ENCODE measurements around the gene PRKCI.

Gene PRKCI

DNA sequence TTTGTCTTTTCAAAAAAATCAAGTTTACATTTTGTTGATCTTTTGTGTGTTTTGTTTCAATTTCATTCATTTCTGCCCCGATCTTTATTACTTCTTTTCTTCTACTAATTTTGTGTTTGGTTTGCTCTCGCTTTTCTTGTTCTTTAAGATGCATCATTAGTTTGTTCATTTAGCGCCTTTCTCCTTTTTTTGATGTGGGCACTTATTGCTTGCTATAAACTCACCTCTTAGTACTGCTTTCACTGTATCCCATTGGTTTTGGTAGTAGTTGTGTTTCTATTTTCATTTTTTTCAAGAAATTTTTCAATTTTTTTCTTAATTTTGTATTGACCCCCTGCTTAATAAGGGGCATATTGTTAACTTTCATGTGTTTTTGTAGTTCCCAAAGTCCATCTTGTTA, 34.4 kb downstream of the PRKCI start:
- Histone ChIP-seq H3K27ac (ENCODE audit: extremely low read depth, low read depth, low read length) (no peak overlapping the region), H3K36me3 (ENCODE audit: control insufficient read depth in 2 of 2, insufficient read depth in 1 of 2, low read length in 2 of 2) (peaks cover 4 to 16% of the 10 kb centered on the region in 2 experiments; a peak in 2 of 3 replicates), H3K4me3 (ENCODE audit: low read depth, low read length) (no peak overlapping the region), H3K4me1 (ENCODE audit: control insufficient read depth, insufficient read depth, low read length) (no peaks in the 10 kb centered on the region), H3K9me3 (ENCODE audit: control insufficient read depth, insufficient read depth, low read depth, low read length) (no peaks in the 10 kb centered on the region)
- POLR2A ChIA-PET, result no interaction called here
- TF ChIP-seq, protein P1, sequence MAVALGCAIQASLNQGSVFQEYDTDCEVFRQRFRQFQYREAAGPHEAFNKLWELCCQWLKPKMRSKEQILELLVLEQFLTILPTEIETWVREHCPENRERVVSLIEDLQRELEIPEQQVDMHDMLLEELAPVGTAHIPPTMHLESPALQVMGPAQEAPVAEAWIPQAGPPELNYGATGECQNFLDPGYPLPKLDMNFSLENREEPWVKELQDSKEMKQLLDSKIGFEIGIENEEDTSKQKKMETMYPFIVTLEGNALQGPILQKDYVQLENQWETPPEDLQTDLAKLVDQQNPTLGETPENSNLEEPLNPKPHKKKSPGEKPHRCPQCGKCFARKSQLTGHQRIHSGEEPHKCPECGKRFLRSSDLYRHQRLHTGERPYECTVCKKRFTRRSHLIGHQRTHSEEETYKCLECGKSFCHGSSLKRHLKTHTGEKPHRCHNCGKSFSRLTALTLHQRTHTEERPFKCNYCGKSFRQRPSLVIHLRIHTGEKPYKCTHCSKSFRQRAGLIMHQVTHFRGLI (tag by site-specific recombination; IDR thresholded peaks at IDR 0.05), result no peak
- TF ChIP-seq IKZF3 (tag by site-specific recombination; IDR thresholded peaks at IDR 0.05), result no peak
- TF ChIP-seq KLF9 (tag by site-specific recombination; IDR thresholded peaks at IDR 0.05; ENCODE audit: low read depth), result no peak
- TF ChIP-seq ZNF664 (tag by site-specific recombination; IDR thresholded peaks at IDR 0.05), result no peak
- no peak for TF ChIP-seq ZNF132 (tag by site-specific recombination; IDR thresholded peaks at IDR 0.05; ENCODE audit: borderline replicate concordance)
- TF ChIP-seq ZNF324 (tag by site-specific recombination; IDR thresholded peaks at IDR 0.05), result no peak
- TF ChIP-seq ZNF621 (tag by site-specific recombination; IDR thresholded peaks at IDR 0.05), result no peak
- no peak for TF ChIP-seq SP7 (tag by site-specific recombination; IDR thresholded peaks at IDR 0.05)
- no peak for TF ChIP-seq ZNF202 (tag by site-specific recombination; IDR thresholded peaks at IDR 0.05; ENCODE audit: borderline replicate concordance)
- no peak for TF ChIP-seq ZNF266 (tag by site-specific recombination; IDR thresholded peaks at IDR 0.05; ENCODE audit: low read depth)
- TF ChIP-seq OSR2 (tag by site-specific recombination; IDR thresholded peaks at IDR 0.05), result no peak
- no peak for TF ChIP-seq ZFHX2 (tag by site-specific recombination; conservative IDR thresholded peaks at IDR 0.05)
- TF ChIP-seq, protein P2, sequence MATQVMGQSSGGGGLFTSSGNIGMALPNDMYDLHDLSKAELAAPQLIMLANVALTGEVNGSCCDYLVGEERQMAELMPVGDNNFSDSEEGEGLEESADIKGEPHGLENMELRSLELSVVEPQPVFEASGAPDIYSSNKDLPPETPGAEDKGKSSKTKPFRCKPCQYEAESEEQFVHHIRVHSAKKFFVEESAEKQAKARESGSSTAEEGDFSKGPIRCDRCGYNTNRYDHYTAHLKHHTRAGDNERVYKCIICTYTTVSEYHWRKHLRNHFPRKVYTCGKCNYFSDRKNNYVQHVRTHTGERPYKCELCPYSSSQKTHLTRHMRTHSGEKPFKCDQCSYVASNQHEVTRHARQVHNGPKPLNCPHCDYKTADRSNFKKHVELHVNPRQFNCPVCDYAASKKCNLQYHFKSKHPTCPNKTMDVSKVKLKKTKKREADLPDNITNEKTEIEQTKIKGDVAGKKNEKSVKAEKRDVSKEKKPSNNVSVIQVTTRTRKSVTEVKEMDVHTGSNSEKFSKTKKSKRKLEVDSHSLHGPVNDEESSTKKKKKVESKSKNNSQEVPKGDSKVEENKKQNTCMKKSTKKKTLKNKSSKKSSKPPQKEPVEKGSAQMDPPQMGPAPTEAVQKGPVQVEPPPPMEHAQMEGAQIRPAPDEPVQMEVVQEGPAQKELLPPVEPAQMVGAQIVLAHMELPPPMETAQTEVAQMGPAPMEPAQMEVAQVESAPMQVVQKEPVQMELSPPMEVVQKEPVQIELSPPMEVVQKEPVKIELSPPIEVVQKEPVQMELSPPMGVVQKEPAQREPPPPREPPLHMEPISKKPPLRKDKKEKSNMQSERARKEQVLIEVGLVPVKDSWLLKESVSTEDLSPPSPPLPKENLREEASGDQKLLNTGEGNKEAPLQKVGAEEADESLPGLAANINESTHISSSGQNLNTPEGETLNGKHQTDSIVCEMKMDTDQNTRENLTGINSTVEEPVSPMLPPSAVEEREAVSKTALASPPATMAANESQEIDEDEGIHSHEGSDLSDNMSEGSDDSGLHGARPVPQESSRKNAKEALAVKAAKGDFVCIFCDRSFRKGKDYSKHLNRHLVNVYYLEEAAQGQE (tag by site-specific recombination; IDR thresholded peaks at IDR 0.05), result no peak
- TF ChIP-seq ZNF521 (tag by site-specific recombination; IDR thresholded peaks at IDR 0.05), result no peak
- TF ChIP-seq ZNF792 (tag by site-specific recombination; IDR thresholded peaks at IDR 0.05), result no peak
- no peak for TF ChIP-seq ZSCAN16 (tag by site-specific recombination; IDR thresholded peaks at IDR 0.05)
- no peak for TF ChIP-seq SP2 (tag by site-specific recombination; IDR thresholded peaks at IDR 0.05)
- no peak for TF ChIP-seq ZNF701 (tag by site-specific recombination; IDR thresholded peaks at IDR 0.05)
- TF ChIP-seq ZFP69B (tag by site-specific recombination; IDR thresholded peaks at IDR 0.05), result no peak
- TF ChIP-seq, protein P3, sequence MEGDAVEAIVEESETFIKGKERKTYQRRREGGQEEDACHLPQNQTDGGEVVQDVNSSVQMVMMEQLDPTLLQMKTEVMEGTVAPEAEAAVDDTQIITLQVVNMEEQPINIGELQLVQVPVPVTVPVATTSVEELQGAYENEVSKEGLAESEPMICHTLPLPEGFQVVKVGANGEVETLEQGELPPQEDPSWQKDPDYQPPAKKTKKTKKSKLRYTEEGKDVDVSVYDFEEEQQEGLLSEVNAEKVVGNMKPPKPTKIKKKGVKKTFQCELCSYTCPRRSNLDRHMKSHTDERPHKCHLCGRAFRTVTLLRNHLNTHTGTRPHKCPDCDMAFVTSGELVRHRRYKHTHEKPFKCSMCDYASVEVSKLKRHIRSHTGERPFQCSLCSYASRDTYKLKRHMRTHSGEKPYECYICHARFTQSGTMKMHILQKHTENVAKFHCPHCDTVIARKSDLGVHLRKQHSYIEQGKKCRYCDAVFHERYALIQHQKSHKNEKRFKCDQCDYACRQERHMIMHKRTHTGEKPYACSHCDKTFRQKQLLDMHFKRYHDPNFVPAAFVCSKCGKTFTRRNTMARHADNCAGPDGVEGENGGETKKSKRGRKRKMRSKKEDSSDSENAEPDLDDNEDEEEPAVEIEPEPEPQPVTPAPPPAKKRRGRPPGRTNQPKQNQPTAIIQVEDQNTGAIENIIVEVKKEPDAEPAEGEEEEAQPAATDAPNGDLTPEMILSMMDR (tag by site-specific recombination; IDR thresholded peaks at IDR 0.05), result no peak
- CTCF ChIA-PET, result no interaction called here

DNA sequence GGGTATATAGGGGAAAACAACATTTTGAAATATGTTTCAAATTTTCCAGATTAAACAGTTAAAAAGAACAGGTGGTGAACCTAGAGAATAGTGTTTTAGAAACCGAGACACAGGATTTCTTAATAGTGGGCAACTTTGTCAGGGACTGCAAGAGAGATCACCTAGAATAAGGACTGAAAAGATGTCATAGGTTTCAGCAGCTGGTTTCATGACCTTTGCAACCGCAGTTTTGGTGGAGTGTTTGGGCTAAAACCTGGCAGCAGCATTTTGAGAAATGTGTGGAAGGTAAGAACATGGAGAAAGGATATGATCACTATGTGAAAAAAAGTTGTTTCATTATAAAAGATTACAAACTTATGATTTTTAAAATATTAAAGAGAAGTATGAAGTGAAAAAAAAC, 34.9 kb downstream of the PRKCI start:
- Histone ChIP-seq H3K9me3 (ENCODE audit: control insufficient read depth, insufficient read depth, low read depth, low read length) (no peaks in the 10 kb centered on the region), H3K4me3 (ENCODE audit: low read depth, low read length) (no peak overlapping the region), H3K4me1 (ENCODE audit: control insufficient read depth, insufficient read depth, low read length) (no peaks in the 10 kb centered on the region), H3K27ac (ENCODE audit: extremely low read depth, low read depth, low read length) (no peak overlapping the region), H3K36me3 (ENCODE audit: control insufficient read depth in 2 of 2, insufficient read depth in 1 of 2, low read length in 2 of 2) (peaks cover 4 to 16% of the 10 kb centered on the region in 2 experiments; a peak in 2 of 3 replicates)
- TF ChIP-seq FEZF1 (tag by site-specific recombination; IDR thresholded peaks at IDR 0.05) (no peak), ZNF658 (tag by site-specific recombination; IDR thresholded peaks at IDR 0.05) (no peak), ZNF549 (tag by site-specific recombination; IDR thresholded peaks at IDR 0.05) (no peak), ZNF701 (tag by site-specific recombination; IDR thresholded peaks at IDR 0.05) (no peak), ZNF2 (tag by site-specific recombination; IDR thresholded peaks at IDR 0.05) (no peak)
- ChIA-PET CTCF (no interaction called here), POLR2A (no interaction called here)

All from HEK293 (cell line).